Kidney tubule cell (primary cell): ENCODE results near the gene MIS18BP1.
A peak's percentile ranks its signal among the peaks of the same experiment; 100 is the strongest.
"Not testable (repeated sequence)": the region's sequence is repeated elsewhere in the genome, so short reads cannot be mapped to it uniquely, and the experiment has no call there.

Source experiments
- DNase-seq: peaks from one replicate; pipeline ENCODE4 v3.0.0-alpha.2; 2018; ENCODE audit warnings: low spot score

Gene MIS18BP1

GRCh38 chr14:45253070-45253753 is at the start of gene MIS18BP1:
TSS of gene MIS18BP1 (minus strand) at chr14:45253202. CDS start at chr14:45247286, 5,916 bp downstream.
- peak; percentile 97 for DNase-seq

- no peak for DNase-seq
Measured at GRCh38 chr14:45298423-45299117, 45.6 kb upstream of the MIS18BP1 start.

DNA sequence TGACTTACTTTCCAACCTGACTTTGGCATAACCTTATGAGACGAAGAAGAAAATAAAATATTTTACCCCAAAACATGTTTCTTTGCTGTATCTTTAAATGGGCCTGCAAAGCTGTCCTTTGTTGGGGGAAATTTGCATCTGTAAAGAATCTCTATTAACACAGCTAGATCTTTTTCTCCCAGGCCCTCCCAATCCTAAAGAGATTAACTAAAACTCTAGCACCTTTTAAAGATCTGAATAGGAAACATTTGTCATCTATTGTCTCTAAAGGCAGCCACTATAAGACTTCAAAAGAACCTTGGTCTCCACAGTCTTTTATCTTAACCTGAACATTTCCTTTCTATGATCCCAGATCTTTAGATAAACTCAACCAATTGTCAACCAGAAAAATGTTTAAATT is 41.8 kb upstream of the MIS18BP1 start:
- not testable (repeated sequence) for DNase-seq

DNA sequence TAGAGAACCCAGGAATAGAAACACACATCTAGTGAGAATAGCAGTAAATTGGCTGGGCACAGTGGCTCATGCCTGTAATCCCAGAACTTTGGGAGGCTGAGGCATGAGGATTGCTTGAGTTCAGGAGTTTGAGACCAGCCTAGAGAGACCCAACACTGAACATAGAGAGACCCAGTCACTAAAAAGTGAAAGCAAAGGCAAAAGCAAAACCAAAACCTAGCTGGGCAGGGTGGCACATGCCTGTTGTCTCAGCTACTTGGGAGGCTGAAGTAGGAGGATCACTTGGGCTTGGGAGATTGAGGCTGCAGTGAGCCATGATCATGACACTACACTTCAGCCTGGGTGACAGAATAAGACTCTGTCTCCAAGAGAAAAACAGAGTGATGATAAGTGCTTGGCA is 37.5 kb upstream of the MIS18BP1 start:
- DNase-seq = no peak

GRCh38 chr14:45287610-45288009 is 34.6 kb upstream of the MIS18BP1 start:
- DNase-seq = no peak

DNA sequence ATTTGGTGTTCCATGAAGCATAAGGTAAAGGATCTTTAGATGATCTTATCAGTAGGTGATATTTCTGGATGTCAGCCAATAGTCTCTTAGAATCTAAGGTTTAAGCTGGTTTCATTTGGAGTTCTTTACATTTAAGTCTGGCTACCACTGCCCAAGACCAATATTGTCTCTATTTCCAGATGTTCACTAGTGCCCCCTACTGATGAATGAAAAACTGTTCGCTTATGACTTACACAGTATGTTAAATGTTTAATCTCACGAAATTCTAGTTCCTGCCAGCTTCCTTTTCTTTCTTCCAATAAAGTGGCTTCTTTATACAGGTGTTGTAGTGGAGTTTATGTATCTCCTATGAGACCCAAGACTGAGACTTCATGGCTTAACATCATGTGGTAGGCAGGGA is 31.8 kb upstream of the MIS18BP1 start:
- no peak for DNase-seq

DNA sequence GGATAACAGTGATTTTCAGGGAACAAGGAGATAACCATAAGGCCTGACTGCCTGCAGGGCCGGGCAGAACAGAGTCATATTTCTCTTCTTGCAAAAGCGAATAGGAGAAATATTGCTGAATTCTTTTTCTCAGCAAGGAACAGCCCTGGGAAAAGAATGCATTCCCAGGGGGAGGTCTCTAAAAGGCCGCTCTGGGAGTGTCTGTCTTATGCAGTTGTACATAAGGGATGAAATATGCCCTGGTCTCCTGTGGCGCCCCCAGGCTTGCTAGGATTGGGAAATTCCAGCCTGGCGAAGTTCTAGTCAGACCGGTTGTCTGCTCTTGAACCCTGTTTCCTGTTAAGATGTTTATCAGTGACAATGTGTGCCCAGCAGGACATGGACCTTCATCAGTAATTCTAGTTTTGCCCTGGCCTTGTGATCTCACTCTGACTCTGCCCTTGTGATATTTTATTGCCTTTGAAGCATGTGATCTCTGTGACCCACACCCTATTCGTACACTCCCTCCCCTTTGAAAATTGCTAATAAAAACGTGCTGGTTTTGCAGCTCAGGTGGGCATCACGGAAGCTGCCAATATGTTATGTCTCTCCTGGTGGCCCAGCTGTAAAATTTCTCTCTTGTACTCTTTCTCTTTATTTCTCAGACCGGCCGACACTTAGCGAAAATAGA is 28.9 kb upstream of the MIS18BP1 start:
- not testable (repeated sequence) for DNase-seq

- DNase-seq = no peak
Measured at GRCh38 chr14:45271858-45272537, 19.0 kb upstream of the MIS18BP1 start.

- DNase-seq = no peak
Measured at GRCh38 chr14:45270031-45270430, 17.0 kb upstream of the MIS18BP1 start.

- DNase-seq = no peak
Measured at GRCh38 chr14:45267071-45267470, 14.1 kb upstream of the MIS18BP1 start.

GRCh38 chr14:45262637-45263036 is 9.6 kb upstream of the MIS18BP1 start:
- DNase-seq = no peak

DNA sequence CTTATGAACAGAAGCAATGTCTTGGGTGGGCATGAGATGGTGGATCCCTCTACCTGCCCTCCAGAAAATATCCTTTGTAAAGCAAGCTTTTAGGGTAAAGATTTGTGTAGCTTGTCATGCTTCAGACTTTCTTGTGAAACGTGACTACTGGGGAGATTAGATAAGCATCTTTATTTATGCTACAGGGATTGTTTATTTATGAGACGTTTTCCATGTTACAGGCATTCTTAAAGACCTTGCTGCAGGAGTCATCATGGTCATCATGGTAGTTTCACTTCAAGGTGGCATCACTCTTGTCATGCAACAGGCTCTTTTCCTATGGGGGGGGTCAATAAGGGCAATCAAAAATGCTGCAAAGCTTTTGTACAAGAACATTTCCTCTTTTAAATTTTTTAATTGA is 8.2 kb upstream of the MIS18BP1 start:
- DNase-seq = no peak

DNA sequence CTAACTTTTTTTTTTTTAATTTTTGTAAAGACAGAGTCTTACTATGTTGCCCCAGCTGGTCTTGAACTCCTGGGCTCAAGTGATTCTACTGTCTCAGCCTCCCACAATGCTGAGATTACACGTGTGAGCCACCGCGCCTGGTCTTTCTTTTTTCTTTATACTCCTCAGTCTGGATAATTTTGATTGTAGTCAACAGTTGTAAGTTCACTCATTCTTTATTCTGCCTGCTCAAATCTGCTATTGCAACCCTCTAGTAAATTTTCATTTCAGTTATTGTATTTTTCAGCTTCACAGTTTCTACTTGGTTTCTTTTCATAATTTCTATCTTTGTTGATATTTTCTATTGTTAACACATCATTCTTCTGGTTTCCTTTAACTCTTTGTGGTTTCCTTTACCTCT is 5.8 kb upstream of the MIS18BP1 start:
- no peak for DNase-seq

DNA sequence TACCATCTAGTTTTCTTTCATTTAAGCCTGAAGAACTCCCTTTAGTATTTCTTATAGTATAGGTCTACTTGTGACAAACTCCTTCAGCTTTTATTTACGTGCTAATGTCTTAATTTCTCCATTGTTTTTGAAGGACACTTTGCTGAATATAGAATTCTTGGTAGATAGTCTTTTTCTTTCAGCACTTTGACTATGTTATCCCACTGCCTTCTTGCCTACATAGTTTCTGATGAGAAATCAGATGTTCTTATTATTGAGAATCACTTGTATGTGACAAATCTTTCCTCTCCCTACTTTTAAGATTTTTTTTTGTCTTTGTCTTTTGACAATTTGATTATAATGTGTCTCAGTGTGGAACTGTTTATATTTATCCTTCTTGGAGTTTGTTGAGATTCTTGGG is 5.1 kb upstream of the MIS18BP1 start:
- no peak for DNase-seq

- no peak for DNase-seq
Measured at GRCh38 chr14:45254771-45255170, 1.8 kb upstream of the MIS18BP1 start.

DNA sequence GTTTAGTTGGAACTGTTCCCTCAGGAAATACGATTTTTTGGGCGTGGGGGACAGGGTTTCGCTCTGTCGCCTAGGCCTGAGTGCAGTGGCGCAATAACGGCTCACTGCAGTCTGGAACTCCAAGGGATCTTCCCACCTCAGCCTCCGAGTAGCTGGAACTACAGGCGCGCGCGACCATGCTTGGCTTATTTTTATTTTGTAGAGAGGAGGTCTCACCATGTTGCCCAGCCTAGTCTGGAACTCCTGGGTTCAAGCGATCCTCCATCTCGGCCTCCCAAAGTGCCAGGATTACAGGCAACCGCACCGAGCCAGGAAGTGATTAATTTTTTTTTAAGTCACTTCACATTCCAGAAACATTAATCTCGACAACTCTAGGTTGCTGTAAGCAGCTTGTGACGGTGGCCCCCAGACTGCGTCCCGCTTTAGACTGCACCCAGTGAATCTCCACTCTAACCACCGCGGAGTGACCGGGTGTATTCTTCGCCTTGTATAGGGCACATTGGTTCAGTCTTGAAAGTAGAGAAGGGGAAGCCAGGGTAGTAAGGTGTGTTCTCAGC is 830 bp upstream of the MIS18BP1 start:
- DNase-seq = peak; percentile 38

GRCh38 chr14:45252366-45253069 is 484 bp downstream of the MIS18BP1 start:
- peak; percentile 30 for DNase-seq

DNA sequence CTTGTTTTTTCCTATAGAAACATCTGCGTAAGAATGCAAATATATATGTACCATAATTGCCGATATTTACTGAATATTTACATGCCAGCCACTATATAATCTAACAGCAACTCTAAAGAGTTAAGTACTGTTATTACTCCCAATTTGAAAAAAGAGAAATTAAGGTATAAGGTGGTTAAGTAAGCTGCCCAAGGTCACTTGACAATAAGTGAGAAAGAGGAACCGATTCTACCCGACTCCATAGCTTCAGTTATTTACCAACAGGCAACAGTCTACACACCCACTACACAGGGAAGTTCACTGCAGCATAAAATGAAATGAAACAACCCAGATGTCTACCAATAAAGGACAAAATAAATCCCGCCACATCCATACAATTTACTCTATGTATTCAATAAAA is 1.1 kb downstream of the MIS18BP1 start:
- DNase-seq = peak; percentile 25

- no peak for DNase-seq
Measured at GRCh38 chr14:45249856-45250575, 3.0 kb downstream of the MIS18BP1 start.

- DNase-seq = peak; percentile 39
Measured at GRCh38 chr14:45247427-45247826, 5.6 kb downstream of the MIS18BP1 start.

DNA sequence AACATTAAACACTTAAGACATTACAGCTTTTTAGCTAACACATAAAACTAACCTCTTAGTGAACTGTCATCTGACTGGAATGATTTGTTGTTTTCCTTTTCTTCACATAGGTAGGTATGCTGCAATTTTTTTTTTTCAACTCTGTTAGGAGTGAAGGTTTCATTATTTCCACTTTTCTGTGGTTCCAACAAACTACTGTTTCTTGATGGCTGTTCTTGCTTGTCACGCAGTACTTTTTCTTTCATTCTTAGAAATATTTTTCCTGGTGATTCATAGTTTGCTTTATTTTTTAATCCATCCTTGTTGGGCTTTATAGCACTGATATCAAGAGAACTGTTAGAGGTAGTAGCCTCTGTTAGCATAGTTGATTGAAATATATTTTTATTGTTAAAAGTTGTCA is 6.3 kb downstream of the MIS18BP1 start:
- DNase-seq = no peak
